Measurements from ENCODE around the gene MAP4K3.

DNA sequence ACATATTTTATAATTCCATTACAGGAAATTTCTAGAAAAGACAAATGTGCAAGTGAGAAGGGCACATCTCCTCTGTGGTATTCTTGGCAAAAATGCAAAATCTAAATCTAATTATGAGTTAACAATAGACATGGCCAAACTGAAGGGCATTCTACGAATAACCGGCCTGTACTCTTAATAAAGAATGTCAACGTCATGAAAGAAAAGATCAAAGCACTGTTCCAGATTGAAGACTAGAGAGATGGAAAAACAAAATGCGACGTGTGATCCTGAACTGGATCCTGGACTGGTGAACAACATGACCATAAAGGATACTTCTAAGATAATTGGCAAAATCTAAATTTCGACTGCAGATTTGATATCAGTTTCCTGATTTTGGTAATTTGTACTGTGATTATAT lies 196.3 kb downstream of the MAP4K3 start:
- TF ChIP-seq, protein P1, sequence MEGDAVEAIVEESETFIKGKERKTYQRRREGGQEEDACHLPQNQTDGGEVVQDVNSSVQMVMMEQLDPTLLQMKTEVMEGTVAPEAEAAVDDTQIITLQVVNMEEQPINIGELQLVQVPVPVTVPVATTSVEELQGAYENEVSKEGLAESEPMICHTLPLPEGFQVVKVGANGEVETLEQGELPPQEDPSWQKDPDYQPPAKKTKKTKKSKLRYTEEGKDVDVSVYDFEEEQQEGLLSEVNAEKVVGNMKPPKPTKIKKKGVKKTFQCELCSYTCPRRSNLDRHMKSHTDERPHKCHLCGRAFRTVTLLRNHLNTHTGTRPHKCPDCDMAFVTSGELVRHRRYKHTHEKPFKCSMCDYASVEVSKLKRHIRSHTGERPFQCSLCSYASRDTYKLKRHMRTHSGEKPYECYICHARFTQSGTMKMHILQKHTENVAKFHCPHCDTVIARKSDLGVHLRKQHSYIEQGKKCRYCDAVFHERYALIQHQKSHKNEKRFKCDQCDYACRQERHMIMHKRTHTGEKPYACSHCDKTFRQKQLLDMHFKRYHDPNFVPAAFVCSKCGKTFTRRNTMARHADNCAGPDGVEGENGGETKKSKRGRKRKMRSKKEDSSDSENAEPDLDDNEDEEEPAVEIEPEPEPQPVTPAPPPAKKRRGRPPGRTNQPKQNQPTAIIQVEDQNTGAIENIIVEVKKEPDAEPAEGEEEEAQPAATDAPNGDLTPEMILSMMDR (IDR thresholded peaks at IDR 0.05): no peak
- no peak for TF ChIP-seq POLR2A (IDR thresholded peaks at IDR 0.05)

All from breast epithelium (tissue), 3 donors.